H54 (cell line): ENCODE results near the gene CFDP1.
A peak's percentile ranks its signal among the peaks of the same experiment; 100 is the strongest.

ENCODE experiments used
- DNase-seq: peaks from one replicate; pipeline ENCODE4 v3.0.0; 2011; ENCODE audit warnings: low spot score, mixed read lengths; ENCODE audit not compliant: insufficient read length
- FAIRE-seq: peaks from 3 replicates; lab custom pipeline; 2011; peaks lifted over from hg19 to GRCh38; lab: Jason Lieb, UNC
- POLR2A ChIP-seq: IDR thresholded peaks from 2 replicates; pipeline ENCODE4 v1.6.1; 2011; ENCODE audit warnings: low read depth, mild to moderate bottlenecking, low read length

Gene CFDP1

DNA sequence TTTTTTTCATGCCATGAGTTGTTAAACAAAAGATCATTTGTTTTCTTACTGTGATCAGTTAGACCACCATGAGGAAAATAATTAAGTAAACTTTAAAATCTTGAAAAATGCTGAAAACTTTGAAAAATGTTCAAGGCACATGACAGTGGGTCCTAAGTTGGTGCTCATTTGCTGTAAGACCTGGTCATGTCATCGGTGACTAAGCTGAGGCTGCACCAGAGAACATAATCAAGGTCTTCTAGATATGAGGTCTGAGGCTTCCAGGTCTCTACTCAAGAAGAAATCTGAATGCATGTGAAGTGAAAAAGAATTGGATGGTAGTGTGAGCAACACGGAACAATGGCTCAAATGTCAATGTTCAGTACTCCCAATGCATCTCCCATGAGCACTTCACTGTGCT is 87.6 kb downstream of the CFDP1 start:
- FAIRE-seq (no peak), DNase-seq (no peak)
- no peak for TF ChIP-seq POLR2A

DNA sequence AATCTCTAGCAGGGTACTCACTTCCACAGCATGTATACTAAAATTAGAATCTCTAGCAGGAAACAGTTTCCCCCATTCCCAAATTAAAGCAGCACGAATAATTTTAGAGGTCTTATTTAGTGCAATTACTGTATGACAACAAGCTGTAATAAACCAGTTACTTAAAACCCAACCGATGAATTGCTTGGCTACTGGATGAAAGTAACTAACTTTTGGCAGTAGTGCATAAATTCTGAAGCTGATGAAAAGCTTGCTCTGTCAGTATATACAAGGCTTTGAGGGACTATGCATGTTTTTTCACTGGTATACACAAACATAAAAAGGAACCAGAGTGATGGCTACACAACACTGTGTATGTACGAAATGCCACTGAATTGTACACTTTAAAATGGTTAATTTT is 89.4 kb downstream of the CFDP1 start:
- DNase-seq (no peak), FAIRE-seq (no peak)
- no peak for TF ChIP-seq POLR2A

DNA sequence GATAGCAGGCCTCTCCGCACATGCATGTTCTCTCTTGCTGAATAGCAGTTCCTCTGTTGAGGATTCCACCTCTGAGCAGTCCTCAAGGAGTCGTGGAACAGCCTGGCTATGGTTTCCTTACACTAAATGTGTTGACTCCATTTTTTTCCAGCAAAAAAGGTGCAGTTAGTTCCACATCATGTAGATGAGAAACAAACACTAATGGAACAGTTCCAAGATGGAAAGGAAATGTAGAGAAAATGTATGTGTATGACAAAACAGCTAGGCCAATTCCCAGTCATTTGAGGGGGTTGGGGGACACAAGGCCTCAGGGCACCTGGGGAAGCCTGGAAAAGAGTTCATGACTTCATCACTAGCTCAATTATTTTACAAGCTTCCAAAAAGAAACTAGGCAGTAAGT is 90.0 kb downstream of the CFDP1 start:
- no peak for TF ChIP-seq POLR2A
- FAIRE-seq (no peak), DNase-seq (no peak)

DNA sequence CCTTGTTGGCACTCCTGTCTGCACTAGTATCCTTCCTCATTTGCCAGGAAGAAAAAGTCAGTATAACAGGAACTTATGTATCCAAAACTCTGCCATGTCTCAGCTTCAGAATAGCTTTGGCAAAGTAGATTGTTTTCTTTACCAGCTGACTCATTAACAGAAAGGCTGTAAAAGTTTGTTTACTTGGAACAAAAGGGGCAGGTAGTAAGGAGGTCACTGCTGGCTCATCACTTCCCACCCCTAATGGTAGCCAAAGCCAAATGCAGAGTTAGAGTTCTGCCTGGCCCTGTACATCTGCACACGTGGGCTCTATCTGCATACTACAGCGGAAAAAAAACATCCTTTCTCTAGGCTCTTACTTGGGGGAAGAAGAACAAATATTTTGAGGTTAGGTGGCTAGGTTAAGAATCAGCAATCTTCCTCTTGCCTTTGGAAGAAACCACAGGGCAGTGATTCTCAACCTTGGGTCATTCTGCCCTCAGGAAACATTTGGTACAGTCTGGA is 90.9 kb downstream of the CFDP1 start:
- DNase-seq: peak; percentile 28
- TF ChIP-seq POLR2A: no peak
- FAIRE-seq: peak; percentile 79

DNA sequence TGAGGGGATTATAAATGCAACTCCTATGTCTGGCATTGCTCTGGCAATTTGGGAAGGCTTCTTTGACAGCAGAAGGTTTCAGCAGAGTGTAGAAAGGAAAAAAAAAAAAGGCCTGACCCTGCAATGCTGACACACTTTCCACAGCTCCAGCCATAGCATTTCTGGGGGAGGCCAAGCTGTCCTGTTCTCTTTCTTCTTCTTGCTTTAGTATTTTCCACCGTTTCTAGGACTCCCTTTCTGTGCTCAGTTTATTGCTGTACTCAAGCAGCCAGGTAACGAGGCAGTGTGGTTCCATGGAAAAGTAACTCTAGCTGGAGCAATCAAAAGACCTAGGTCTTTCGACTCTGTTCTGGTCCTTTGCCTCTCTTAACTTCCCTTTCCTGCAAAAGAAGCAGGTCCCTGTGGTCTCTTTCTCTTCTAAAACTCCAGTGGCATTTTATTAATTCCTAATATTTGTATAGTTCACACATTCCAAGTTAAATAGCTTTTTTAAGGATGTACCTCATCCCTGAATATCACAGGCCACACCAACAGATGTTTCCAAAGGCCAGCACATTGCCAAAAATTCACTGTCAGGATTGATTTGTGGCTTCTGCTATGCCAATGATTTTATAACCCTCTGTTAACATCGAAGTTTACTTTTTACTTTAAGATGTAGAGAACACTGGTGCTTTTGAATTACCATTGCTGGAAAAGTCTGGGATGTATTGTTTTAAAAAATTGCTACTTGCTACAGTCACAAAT is 91.6 kb downstream of the CFDP1 start:
- TF ChIP-seq POLR2A: no peak
- FAIRE-seq (no peak), DNase-seq (no peak)

DNA sequence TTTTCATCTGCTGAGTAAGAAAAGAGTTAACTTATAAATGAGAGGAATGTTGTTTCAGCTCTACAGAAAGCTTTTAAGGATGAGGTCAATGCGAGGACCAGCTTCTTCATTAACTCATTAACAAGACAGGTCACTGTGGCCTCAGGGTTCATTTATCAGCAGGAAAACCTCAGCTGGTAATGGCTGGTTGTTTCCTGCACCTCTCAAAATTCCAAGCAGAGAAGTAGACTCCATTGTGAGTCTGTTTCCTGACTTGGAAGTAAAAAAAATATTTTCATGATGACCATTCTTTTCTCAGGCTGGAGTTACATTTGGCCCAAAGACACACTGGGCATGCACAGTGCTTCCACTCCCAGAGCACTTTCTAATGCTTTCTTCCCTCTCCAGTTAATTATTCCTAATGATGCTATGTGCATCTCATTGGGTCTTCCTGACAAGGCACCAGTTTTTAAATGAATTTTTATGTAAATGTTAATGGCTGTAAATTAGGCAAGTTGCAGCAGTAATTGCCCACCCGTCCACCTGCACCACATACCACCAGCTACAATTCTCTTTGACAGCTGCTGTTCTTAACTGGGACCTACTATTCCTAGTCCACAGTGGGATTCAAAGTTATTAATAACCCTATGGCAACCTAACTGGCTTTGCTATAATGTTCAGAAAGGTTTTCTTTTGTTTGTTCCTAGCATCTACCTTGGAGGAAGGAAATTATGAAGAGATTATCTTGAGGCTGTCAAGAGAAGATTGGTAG is 92.4 kb downstream of the CFDP1 start:
- FAIRE-seq: no peak
- DNase-seq: no peak
- TF ChIP-seq POLR2A: no peak

DNA sequence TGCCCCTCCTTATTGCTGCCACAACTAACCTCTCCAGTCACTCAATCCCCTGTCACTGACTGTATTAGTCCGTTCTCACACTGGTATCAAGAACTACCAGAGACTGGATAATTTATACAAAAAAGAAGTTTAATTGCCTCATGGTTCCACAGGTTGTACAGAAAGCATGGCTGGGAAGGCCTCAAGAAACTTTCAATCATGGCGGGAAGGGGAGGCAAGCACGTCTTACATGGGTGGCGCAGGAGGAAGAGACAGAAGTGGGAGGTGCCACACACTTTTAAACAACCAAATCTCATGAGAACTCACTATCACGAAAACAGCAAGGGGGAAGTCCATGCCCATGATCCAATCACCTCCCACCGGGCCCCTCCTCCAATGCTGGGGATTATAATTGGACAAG is 95.9 kb downstream of the CFDP1 start:
- DNase-seq (no peak), FAIRE-seq (no peak)
- no peak for TF ChIP-seq POLR2A

DNA sequence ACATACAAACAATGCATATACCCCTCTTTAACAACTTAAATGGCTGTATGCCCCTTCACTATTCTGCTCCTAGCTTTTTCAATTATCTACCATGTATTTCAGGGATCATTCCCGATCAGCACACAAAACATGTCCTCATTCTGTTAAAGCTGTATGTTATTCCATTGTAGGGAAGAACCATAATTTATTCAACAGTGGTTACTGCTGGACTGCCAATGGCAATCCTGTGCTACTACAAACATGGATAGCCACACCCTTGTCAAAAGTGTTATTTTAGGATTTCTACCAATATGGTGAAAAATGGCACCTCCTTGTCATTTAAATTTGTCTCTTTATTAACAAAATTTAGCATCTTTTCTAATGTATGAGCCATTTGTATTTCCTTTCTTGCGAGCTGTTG is 96.8 kb downstream of the CFDP1 start:
- no peak for FAIRE-seq
- TF ChIP-seq POLR2A: no peak
- DNase-seq: no peak

DNA sequence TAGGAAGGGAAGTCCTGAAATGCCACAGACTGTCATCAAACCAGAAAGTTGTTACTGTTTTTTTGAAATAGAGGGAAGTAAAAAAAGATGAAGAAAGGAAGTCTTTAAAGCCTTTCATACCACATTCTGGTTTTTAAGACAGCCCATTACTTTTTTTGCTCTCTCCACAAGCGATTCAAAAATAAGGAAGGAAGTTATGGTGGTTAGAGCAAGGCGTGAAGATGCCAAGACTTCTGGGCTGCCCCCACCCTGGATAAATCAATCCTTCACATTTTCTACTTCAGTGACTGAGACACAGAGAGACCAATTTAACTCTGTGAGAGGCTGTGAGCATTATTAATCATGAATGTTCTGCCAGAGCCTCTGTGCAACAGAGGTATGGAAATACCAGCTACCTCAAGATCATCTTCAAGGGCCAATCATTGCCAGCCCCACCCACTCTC is 99.6 kb downstream of the CFDP1 start:
- FAIRE-seq (no peak), DNase-seq (no peak)
- no peak for TF ChIP-seq POLR2A

DNA sequence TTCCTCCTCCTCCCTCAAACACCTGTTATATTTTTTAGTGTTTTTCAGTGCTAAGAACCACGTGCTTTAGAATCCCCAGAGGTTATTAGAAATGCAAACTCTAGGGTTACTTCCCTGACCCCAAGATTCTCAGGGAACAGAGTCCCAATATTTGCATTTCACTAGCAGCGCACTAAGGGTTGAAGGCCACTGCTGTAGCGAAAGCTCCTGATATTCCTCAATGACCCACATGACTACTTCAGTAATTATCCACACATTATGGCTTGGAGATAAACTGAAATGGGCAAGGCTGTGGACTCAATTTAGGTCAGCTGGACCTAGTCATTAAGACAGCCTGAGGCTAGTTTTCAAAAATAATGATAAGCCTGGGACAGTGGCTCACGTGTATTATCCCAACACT is 103.4 kb downstream of the CFDP1 start:
- no peak for FAIRE-seq
- no peak for TF ChIP-seq POLR2A

DNA sequence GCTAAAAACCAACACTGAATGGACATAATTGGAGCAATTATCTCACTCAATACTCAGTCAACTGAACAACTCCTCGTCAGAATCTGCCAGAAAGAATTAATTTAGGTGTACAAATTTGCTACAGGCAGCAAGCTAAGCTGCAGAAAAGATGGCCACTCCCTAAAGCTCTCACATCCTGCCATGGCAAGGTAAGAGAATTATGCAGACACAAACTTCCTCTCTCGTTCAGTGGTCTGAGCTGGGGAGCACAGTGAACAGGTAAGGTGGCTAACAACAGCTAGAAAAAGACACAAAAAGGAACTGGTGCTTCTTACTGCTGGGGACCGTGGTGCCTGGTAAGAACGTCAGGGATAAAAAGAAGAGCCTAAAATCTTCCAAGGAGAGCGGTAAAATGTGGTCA is 107.0 kb downstream of the CFDP1 start:
- FAIRE-seq (no peak), DNase-seq (no peak)

More for the DNA sequence above, 103.4 kb downstream of the CFDP1 start:
- DNase-seq: no peak

DNA sequence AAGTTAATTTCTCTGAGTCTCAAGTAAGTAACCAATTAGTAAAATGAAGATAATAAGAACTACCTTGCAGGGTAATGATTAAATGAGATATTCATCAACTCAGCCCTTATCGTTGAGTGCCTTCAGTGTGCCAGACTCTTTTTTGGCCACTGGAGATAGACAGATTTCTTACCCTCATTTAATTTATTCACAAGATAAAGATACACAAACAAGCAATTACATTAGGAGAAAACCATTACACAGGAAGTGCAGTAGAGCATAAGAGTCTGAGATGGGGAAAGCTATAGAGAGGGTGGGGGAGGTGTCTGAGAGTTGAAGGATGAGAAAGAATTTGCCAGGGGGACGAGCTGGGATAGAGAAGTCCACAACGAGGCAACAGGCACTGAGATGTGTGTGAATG is 109.4 kb downstream of the CFDP1 start:
- TF ChIP-seq POLR2A: no peak
- DNase-seq (no peak), FAIRE-seq (no peak)

More for the DNA sequence above, 107.0 kb downstream of the CFDP1 start:
- no peak for TF ChIP-seq POLR2A

DNA sequence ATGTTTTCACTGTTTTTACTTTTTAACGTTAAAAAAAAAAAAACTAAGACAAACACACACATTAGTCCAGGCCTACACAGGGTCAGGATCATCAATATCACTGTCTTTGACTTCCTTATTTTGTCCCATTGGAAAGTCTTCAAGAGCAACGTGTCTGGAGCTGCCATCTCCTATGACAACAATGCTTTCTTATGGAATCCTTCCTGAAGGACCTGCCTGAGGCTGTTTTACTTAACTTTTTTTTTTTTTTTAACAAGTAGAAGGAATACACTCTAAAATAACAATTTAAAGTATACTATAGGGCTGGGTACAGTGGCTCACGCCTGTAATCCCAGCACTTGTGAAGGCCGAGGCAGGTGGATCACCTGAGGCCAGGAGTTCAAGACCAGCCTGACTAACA is 110.1 kb downstream of the CFDP1 start:
- no peak for TF ChIP-seq POLR2A
- FAIRE-seq: no peak
- no peak for DNase-seq

DNA sequence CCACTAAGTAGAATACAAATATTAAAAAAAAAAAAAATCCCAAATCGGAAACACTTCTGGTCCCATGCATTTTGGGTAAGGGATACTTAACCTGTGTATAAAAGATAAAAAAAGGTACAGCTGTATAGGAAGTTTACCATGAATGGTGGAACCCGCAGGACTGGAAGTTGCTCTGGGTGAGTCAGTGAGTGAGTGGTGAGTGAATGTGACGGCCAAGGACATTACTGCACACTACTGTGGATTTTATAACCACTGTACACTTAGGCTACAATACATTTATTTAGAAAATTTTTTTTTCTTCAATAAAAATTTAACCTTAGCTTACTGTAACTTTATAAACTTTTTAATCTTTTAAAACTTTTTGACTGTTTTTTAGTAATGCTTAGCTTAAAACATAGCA is 110.6 kb downstream of the CFDP1 start:
- TF ChIP-seq POLR2A: no peak
- no peak for FAIRE-seq

More for the DNA sequence above, 110.6 kb downstream of the CFDP1 start:
- no peak for DNase-seq
